ENCODE measurements around the gene DYDC2.
"Not testable (repeated sequence)": the region's sequence is repeated elsewhere in the genome, so short reads cannot be mapped to it uniquely, and the experiment has no call there.

DYDC2 gene

GRCh38 chr10:80414142-80414895 lies 57.7 kb downstream of the DYDC2 start:
- DNase-seq = no peak

GRCh38 chr10:80415734-80416478 lies 59.3 kb downstream of the DYDC2 start:
- DNase-seq = no peak

- no peak for DNase-seq
These were observed 60.0 kb downstream of the DYDC2 start for GRCh38 chr10:80416479-80417098.

DNA sequence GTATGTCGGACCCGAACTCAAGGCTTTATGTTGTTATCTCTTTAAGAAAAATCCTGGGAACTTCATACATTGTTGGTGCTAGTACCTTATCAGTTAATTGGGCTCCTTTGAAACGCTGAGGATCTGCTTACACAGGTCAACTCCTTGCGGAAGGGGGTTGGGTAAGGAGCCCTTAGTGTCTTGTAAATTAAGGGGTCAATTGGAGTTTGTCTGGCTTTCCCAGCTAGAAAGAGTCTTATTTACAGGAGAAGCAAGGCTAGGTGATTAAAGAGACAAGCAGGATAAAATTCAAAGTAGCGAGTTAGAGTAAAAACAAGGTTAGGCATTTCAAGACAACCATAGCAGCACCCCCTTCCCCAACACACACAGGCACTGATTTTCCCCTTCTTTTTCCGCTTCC lies 60.7 kb downstream of the DYDC2 start:
- DNase-seq = not testable (repeated sequence)
